Measurements from ENCODE around the gene KRT222.

The KRT222 gene

DNA sequence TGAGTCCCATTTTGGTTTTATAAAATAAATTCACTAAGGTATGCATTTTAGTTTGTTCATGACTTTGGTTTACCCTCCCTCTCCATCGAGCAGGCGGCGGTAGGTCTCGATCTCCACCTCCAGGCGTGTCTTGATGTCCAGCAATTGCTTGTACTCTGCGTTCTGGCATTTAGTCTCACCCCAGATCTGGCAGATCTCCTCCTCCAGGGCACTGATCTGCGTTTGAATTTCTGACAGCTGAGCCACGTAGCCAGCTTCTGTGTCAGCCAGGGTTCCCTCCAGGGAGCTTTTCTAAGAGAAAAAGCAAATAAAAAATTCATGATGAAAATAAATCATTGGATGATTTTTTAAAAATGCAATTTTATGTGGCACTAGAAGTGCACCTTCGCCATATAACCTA lies 34.4 kb upstream of the KRT222 start:
- TF ChIP-seq, protein P1, sequence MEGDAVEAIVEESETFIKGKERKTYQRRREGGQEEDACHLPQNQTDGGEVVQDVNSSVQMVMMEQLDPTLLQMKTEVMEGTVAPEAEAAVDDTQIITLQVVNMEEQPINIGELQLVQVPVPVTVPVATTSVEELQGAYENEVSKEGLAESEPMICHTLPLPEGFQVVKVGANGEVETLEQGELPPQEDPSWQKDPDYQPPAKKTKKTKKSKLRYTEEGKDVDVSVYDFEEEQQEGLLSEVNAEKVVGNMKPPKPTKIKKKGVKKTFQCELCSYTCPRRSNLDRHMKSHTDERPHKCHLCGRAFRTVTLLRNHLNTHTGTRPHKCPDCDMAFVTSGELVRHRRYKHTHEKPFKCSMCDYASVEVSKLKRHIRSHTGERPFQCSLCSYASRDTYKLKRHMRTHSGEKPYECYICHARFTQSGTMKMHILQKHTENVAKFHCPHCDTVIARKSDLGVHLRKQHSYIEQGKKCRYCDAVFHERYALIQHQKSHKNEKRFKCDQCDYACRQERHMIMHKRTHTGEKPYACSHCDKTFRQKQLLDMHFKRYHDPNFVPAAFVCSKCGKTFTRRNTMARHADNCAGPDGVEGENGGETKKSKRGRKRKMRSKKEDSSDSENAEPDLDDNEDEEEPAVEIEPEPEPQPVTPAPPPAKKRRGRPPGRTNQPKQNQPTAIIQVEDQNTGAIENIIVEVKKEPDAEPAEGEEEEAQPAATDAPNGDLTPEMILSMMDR (IDR thresholded peaks at IDR 0.05; ENCODE audit: low read depth, low read length, missing control alignments) = no peak
- H3K4me3 ChIP-seq (ENCODE audit: low read depth, low read length) = no peak overlapping the region
- DNase-seq (ENCODE audit: low read depth) = no peak

DNA sequence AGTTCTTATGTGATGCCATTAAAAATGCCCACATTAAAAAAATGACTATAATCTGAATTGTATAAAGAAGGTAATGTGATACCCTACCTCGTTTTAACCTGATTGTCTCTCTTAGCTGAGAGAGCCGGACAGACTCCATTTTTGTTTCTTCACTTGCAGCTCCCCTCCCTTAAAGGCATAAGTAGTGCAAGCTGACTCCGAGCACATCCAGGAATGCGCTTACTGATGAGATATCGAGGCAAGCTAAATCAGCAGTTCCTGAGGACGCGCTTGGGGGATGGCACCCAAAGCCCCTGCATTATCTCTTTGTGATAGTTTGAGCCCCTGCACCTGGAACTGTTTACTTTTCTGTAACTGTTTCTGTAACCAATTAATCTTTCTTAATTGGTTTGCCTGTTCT lies 32.3 kb upstream of the KRT222 start:
- TF ChIP-seq, protein P1 (IDR thresholded peaks at IDR 0.05; ENCODE audit: low read depth, low read length, missing control alignments) = no peak
- no peak overlapping the region for H3K4me3 ChIP-seq (ENCODE audit: low read depth, low read length)
- no peak for DNase-seq (ENCODE audit: low read depth)

DNA sequence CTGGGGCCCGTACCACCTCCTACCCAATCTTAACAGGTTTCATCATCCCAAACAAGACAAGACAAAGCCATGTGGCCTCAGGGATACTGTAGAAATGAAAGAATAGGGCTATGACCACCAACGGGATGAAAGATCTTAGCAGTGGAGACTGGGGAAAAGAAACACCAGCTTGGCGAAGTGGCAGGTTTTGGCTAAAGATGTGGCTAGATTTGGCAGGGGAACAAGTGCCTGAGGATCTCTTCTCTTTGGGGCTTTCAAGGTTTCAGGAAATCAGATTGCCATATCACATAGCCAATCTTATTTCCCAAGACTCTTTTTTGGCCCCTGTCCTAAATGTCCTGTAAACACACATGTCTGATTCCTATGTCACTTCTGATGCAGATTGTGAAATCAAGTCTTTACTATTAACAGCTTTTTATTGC lies 31.7 kb upstream of the KRT222 start:
- no peak overlapping the region for H3K4me3 ChIP-seq (ENCODE audit: low read depth, low read length)
- no peak for DNase-seq (ENCODE audit: low read depth)
- TF ChIP-seq, protein P1 (IDR thresholded peaks at IDR 0.05; ENCODE audit: low read depth, low read length, missing control alignments) = no peak

DNA sequence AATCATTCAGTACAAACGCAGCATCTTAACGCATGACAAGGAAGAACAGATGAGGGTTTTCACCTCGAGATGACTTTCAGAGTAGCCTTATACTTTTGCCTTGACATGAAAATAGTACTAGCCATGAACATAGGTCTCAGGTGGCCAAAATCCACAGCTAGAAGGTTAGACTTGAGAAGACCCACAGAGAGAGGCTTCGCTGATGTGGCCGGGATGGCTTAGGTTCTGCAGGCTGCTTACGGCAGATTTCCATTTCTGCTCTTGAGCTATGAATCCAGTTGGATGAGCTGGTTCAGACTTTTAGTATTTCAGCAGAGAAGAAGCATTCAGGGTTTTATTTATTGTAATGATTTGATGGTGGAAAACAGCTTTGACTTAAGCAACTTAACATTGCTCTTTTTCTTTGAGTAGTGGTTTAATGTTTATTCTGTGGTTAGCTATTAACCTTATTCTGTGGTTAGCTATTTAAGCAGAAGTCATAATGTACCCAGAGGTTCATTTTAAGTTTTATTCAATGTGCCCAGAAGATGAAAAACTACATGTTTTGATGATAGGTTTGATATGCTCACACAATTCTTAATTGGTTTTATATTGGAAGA lies 31.0 kb upstream of the KRT222 start:
- H3K4me3 ChIP-seq (ENCODE audit: low read depth, low read length) = no peak overlapping the region
- no peak for DNase-seq (ENCODE audit: low read depth)
- TF ChIP-seq, protein P1 (IDR thresholded peaks at IDR 0.05; ENCODE audit: low read depth, low read length, missing control alignments) = no peak

DNA sequence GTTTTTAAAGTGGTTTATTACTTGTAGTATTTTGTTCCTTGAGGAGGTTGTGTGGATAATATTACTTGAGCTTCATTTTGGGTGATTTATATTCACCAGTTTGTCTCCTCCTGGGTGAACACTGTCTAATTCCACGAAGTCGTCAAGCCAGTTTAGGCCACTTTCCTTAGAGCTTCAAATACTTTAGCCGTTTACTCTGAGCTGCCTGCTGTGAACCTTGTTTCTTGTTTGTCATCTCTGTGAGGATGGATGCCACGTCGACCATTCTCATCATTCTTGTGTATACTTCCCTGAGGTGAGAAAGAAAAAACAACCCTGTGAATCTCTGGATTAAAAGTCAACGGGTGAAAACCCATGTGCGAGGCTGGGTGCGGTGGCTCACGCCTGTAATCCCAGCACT lies 29.6 kb upstream of the KRT222 start:
- no peak for DNase-seq (ENCODE audit: low read depth)
- no peak overlapping the region for H3K4me3 ChIP-seq (ENCODE audit: low read depth, low read length)
- TF ChIP-seq, protein P1 (IDR thresholded peaks at IDR 0.05; ENCODE audit: low read depth, low read length, missing control alignments) = no peak

DNA sequence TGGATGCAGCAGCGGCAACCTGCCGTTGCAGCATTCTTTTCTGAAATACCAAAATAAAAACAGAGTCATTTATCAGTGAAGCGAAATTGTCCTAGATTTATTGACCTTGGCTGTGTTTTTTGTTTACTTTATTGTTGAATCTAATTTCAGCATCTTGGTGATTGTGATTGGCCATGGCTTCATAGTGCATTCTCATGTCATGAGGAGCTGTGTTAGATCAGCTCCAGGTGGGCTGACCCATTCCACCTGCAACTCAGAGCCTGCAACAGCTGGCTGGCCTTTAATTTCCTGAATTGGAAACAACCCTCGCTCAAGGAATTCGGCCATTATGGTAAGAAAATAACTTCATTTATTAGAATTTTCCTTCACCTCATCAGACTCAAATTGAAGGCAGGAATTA lies 22.1 kb upstream of the KRT222 start:
- no peak for DNase-seq (ENCODE audit: low read depth)
- no peak overlapping the region for H3K4me3 ChIP-seq (ENCODE audit: low read depth, low read length)
- TF ChIP-seq, protein P1 (IDR thresholded peaks at IDR 0.05; ENCODE audit: low read depth, low read length, missing control alignments) = no peak

DNA sequence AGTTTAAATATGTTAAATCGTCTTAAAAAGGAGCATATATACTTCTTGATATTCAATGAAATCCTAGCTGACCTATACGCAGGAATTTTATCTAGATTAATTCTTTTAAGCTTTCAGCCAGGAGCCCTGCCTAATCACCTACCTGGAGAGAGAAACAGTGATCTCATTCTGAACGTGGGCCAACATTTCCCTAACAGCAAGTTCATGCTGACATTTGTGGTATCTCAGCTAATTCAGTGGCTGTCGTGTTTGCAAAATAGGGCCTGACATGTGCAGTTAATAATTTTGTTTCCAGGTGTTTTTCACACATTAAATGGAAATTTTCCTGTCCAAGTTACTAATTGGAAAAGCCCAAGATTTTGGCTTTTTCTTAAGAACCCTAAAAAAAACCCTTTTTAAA lies 21.2 kb upstream of the KRT222 start:
- H3K4me3 ChIP-seq (ENCODE audit: low read depth, low read length) = no peak overlapping the region
- DNase-seq (ENCODE audit: low read depth) = no peak
- TF ChIP-seq, protein P1 (IDR thresholded peaks at IDR 0.05; ENCODE audit: low read depth, low read length, missing control alignments) = no peak

All from GM12864 (cell line).